HEK293 (cell line): ENCODE data around the gene GEMIN5.

Experiments used
- KLF10 ChIP-seq: fragments of 450-650 bp; IDR thresholded peaks from 2 replicates; pipeline ENCODE4 v1.5.1; 2018; ENCODE audit warnings: missing biosample characterization, mild to moderate bottlenecking, missing genetic modification characterization
- KLF7 ChIP-seq: fragments of 450-650 bp; formaldehyde crosslinking; IDR thresholded peaks from 2 replicates; pipeline ENCODE4 v1.5.1; 2016; ENCODE audit warnings: missing biosample characterization, missing genetic modification characterization, borderline replicate concordance
- OVOL3 ChIP-seq: fragments of 450-650 bp; formaldehyde crosslinking; IDR thresholded peaks from 2 replicates; pipeline ENCODE4 v1.5.1; 2016; ENCODE audit warnings: missing biosample characterization, missing genetic modification characterization
- PRDM6 ChIP-seq: fragments of 450-650 bp; formaldehyde crosslinking; IDR thresholded peaks from 2 replicates; pipeline ENCODE4 v1.5.1; 2017; ENCODE audit warnings: missing biosample characterization, missing genetic modification characterization
- SALL2 ChIP-seq: fragments of 450-650 bp; formaldehyde crosslinking; IDR thresholded peaks from 2 replicates; pipeline ENCODE4 v1.5.0; 2017; ENCODE audit warnings: missing biosample characterization, mild to moderate bottlenecking, missing genetic modification characterization, borderline replicate concordance
- SP7 ChIP-seq: fragments of 450-650 bp; formaldehyde crosslinking; IDR thresholded peaks from 2 replicates; pipeline ENCODE4 v1.5.1; 2016; ENCODE audit warnings: missing biosample characterization, missing genetic modification characterization
- TRIM28 ChIP-seq: IDR thresholded peaks from 2 replicates; pipeline ENCODE4 v1.6.1; 2011; ENCODE audit warnings: low read length, control low read depth, borderline replicate concordance
- YY1 ChIP-seq: fragments of 450-650 bp; formaldehyde crosslinking; IDR thresholded peaks from 2 replicates; pipeline ENCODE4 v1.5.1; 2018; ENCODE audit warnings: missing biosample characterization, missing genetic modification characterization
- YY2 ChIP-seq: fragments of 450-650 bp; formaldehyde crosslinking; IDR thresholded peaks from 2 replicates; pipeline ENCODE4 v1.5.1; 2016; ENCODE audit warnings: missing biosample characterization, missing genetic modification characterization
- ZBTB17 ChIP-seq: fragments of 450-650 bp; formaldehyde crosslinking; IDR thresholded peaks from 2 replicates; pipeline ENCODE4 v1.5.1; 2016; ENCODE audit warnings: missing biosample characterization, missing genetic modification characterization
- ZBTB21 ChIP-seq: fragments of 450-650 bp; formaldehyde crosslinking; IDR thresholded peaks from 2 replicates; pipeline ENCODE4 v1.5.1; 2017; ENCODE audit warnings: missing biosample characterization, missing genetic modification characterization
- ZEB2 ChIP-seq: fragments of 450-650 bp; formaldehyde crosslinking; IDR thresholded peaks from 2 replicates; pipeline ENCODE4 v1.5.1; 2016; ENCODE audit warnings: missing biosample characterization, missing genetic modification characterization
- ZFP37 ChIP-seq: fragments of 450-650 bp; formaldehyde crosslinking; IDR thresholded peaks from 2 replicates; pipeline ENCODE4 v1.5.1; 2016; ENCODE audit warnings: missing biosample characterization, missing genetic modification characterization
- ZNF112 ChIP-seq: fragments of 450-650 bp; formaldehyde crosslinking; IDR thresholded peaks from 2 replicates; pipeline ENCODE4 v1.5.0; 2017; ENCODE audit warnings: missing biosample characterization, missing genetic modification characterization
- ZNF114 ChIP-seq: fragments of 450-650 bp; formaldehyde crosslinking; IDR thresholded peaks from 2 replicates; pipeline ENCODE4 v1.5.0; 2017; ENCODE audit warnings: missing biosample characterization, missing genetic modification characterization
- ZNF174 ChIP-seq: fragments of 450-650 bp; formaldehyde crosslinking; IDR thresholded peaks from 2 replicates; pipeline ENCODE4 v1.5.0; 2017; ENCODE audit warnings: missing biosample characterization, mild to moderate bottlenecking, missing genetic modification characterization
- ZNF211 ChIP-seq: fragments of 450-650 bp; formaldehyde crosslinking; IDR thresholded peaks from 2 replicates; pipeline ENCODE4 v1.5.1; 2016; ENCODE audit warnings: low read depth, missing biosample characterization, missing genetic modification characterization
- ZNF214 ChIP-seq: fragments of 450-650 bp; formaldehyde crosslinking; IDR thresholded peaks from 2 replicates; pipeline ENCODE4 v1.5.1; 2017; ENCODE audit warnings: missing biosample characterization, mild to moderate bottlenecking, missing genetic modification characterization, borderline replicate concordance
- ZNF302 ChIP-seq: fragments of 450-650 bp; formaldehyde crosslinking; IDR thresholded peaks from 2 replicates; pipeline ENCODE4 v1.5.1; 2016; ENCODE audit warnings: missing biosample characterization, missing genetic modification characterization, low read depth
- ZNF335 ChIP-seq: fragments of 450-650 bp; formaldehyde crosslinking; conservative IDR thresholded peaks from 2 replicates; pipeline ENCODE4 v1.5.1; 2016; ENCODE audit warnings: missing biosample characterization, missing genetic modification characterization
- ZNF341 ChIP-seq: fragments of 450-650 bp; formaldehyde crosslinking; IDR thresholded peaks from 2 replicates; pipeline ENCODE4; 2016; ENCODE audit warnings: low read depth, missing biosample characterization, missing genetic modification characterization
- ZNF354C ChIP-seq: fragments of 450-650 bp; formaldehyde crosslinking; IDR thresholded peaks from 2 replicates; pipeline ENCODE4 v1.5.1; 2016; ENCODE audit warnings: missing biosample characterization, missing genetic modification characterization, low read depth, borderline replicate concordance
- ZNF433 ChIP-seq: fragments of 450-650 bp; formaldehyde crosslinking; IDR thresholded peaks from 2 replicates; pipeline ENCODE4 v1.5.1; 2016; ENCODE audit warnings: missing biosample characterization, missing genetic modification characterization, low read depth
- ZNF488 ChIP-seq: fragments of 450-650 bp; formaldehyde crosslinking; IDR thresholded peaks from 2 replicates; pipeline ENCODE4 v1.5.1; 2016; ENCODE audit warnings: missing biosample characterization, missing genetic modification characterization
- ZNF501 ChIP-seq: fragments of 450-650 bp; formaldehyde crosslinking; IDR thresholded peaks from 2 replicates; pipeline ENCODE4 v1.5.1; 2016; ENCODE audit warnings: missing biosample characterization, missing genetic modification characterization
- ZNF548 ChIP-seq: fragments of 450-650 bp; formaldehyde crosslinking; IDR thresholded peaks from 2 replicates; pipeline ENCODE4 v1.5.1; 2016; ENCODE audit warnings: missing biosample characterization, missing genetic modification characterization
- ZNF561 ChIP-seq: fragments of 450-650 bp; IDR thresholded peaks from 2 replicates; pipeline ENCODE4 v1.5.1; 2018; ENCODE audit warnings: missing biosample characterization, missing genetic modification characterization, borderline replicate concordance
- ZNF600 ChIP-seq: fragments of 450-650 bp; formaldehyde crosslinking; IDR thresholded peaks from 2 replicates; pipeline ENCODE4 v1.5.1; 2016; ENCODE audit warnings: missing biosample characterization, missing genetic modification characterization
- ZNF629 ChIP-seq: fragments of 450-650 bp; formaldehyde crosslinking; IDR thresholded peaks from 2 replicates; pipeline ENCODE4 v1.5.1; 2017; ENCODE audit warnings: missing biosample characterization, missing genetic modification characterization
- ZNF658 ChIP-seq: fragments of 450-650 bp; formaldehyde crosslinking; IDR thresholded peaks from 2 replicates; pipeline ENCODE4; 2016; ENCODE audit warnings: missing biosample characterization, missing genetic modification characterization
- ZNF692 ChIP-seq: fragments of 450-650 bp; formaldehyde crosslinking; IDR thresholded peaks from 2 replicates; pipeline ENCODE4 v1.5.1; 2016; ENCODE audit warnings: missing biosample characterization, missing genetic modification characterization
- ZNF76 ChIP-seq: fragments of 450-650 bp; formaldehyde crosslinking; IDR thresholded peaks from 2 replicates; pipeline ENCODE4; 2016; ENCODE audit warnings: low read depth, missing biosample characterization, missing genetic modification characterization, borderline replicate concordance
- ZXDB ChIP-seq: fragments of 450-650 bp; formaldehyde crosslinking; IDR thresholded peaks from 2 replicates; pipeline ENCODE4 v1.5.1; 2016; ENCODE audit warnings: missing biosample characterization, missing genetic modification characterization
- TF ChIP-seq, protein P1 (sequence below): fragments of 450-650 bp; formaldehyde crosslinking; IDR thresholded peaks from 2 replicates; pipeline ENCODE4 v1.5.1; 2016; ENCODE audit warnings: missing biosample characterization, missing genetic modification characterization
- TF ChIP-seq, protein P2 (sequence below): fragments of 450-650 bp; formaldehyde crosslinking; optimal IDR thresholded peaks from 2 replicates; pipeline ENCODE3; 2016; ENCODE audit warnings: missing biosample characterization, mild to moderate bottlenecking, missing genetic modification characterization

GEMIN5 gene

DNA sequence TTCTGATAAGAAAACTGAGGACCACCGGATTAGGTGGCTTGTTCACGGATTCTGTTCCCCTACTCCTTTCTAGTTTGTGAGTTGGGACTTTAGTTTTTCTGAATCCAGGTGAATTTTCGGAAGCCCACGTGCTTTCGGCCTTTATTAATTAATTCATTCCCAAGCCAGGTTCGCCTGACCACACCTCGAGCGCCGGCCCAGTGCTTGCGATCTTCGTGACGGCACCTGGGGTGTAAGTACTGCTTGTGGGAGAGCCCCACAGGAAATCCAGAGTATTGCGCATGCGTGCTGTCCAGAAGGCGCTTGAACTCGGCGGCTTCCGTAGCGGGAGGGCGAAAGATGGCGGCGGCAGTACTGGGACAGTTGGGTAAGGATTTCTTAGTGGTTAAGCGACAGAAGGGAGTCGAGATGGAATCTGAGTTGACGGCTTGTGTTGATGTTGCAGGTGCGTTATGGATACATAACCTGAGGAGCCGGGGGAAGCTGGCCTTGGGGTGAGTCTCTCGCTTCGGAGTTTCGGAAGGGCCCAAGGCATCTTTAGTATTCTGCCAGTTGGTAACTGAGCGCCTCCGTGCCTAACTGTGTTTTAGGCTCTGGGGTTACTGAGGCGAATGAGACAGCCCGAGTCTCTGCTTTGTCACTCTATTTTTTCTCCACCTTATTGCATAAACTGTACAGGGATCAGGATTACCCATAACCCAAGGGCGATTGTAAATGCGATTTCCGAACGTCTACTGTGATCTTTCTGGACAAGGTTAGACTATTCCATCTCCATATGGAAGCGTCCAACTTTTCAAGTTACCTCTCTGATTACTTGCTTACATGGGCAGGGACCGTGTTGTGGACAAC is 3.0 kb upstream of the GEMIN5 start, which contains the start of gene MRPL22 (continued):
- TF ChIP-seq, protein P1, sequence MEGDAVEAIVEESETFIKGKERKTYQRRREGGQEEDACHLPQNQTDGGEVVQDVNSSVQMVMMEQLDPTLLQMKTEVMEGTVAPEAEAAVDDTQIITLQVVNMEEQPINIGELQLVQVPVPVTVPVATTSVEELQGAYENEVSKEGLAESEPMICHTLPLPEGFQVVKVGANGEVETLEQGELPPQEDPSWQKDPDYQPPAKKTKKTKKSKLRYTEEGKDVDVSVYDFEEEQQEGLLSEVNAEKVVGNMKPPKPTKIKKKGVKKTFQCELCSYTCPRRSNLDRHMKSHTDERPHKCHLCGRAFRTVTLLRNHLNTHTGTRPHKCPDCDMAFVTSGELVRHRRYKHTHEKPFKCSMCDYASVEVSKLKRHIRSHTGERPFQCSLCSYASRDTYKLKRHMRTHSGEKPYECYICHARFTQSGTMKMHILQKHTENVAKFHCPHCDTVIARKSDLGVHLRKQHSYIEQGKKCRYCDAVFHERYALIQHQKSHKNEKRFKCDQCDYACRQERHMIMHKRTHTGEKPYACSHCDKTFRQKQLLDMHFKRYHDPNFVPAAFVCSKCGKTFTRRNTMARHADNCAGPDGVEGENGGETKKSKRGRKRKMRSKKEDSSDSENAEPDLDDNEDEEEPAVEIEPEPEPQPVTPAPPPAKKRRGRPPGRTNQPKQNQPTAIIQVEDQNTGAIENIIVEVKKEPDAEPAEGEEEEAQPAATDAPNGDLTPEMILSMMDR (tag by site-specific recombination) = no peak
- TF ChIP-seq ZNF548 (tag by site-specific recombination) (no peak), YY2 (tag by site-specific recombination) (peak; percentile 92), SALL2 (no peak), PRDM6 (no peak), ZNF76 (tag by site-specific recombination) (peak; percentile 80), ZNF174 (tag by site-specific recombination) (no peak), YY1 (peak; percentile 86), ZBTB21 (no peak), ZNF629 (tag by site-specific recombination) (peak; percentile 41), OVOL3 (peak; percentile 12; the same call in 1 of the 2 replicates), ZNF600 (peak; percentile 89), KLF10 (tag by site-specific recombination) (no peak), ZNF692 (peak; percentile 52; the same call in 1 of the 2 replicates), TRIM28 (peak; percentile 90), ZBTB17 (tag by site-specific recombination) (peak; percentile 79), ZNF302 (no peak), ZNF114 (tag by site-specific recombination) (no peak), ZNF488 (tag by site-specific recombination) (no peak), ZEB2 (tag by site-specific recombination) (0 out of 2 replicates have a peak, but pooled peaks have one; percentile 41), ZNF335 (peak; percentile 86), ZNF341 (tag by site-specific recombination) (peak; percentile 77), KLF7 (tag by site-specific recombination) (no peak), ZNF561 (peak; percentile 66; the same call in 1 of the 2 replicates), ZNF501 (peak; percentile 44; the same call in 1 of the 2 replicates), ZXDB (tag by site-specific recombination) (peak; percentile 74), ZNF433 (tag by site-specific recombination) (no peak), ZNF658 (no peak), SP7 (tag by site-specific recombination) (peak; percentile 41; the same call in 1 of the 2 replicates), ZNF211 (tag by site-specific recombination) (no peak), ZFP37 (tag by site-specific recombination) (peak; percentile 79), ZNF112 (tag by site-specific recombination) (no peak), ZNF214 (tag by site-specific recombination) (no peak), ZNF354C (tag by site-specific recombination) (no peak)
- TF ChIP-seq, protein P2, sequence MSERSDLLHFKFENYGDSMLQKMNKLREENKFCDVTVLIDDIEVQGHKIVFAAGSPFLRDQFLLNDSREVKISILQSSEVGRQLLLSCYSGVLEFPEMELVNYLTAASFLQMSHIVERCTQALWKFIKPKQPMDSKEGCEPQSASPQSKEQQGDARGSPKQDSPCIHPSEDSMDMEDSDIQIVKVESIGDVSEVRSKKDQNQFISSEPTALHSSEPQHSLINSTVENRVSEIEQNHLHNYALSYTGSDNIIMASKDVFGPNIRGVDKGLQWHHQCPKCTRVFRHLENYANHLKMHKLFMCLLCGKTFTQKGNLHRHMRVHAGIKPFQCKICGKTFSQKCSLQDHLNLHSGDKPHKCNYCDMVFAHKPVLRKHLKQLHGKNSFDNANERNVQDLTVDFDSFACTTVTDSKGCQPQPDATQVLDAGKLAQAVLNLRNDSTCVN (tag by site-specific recombination) = peak; percentile 29
